Psoas muscle (tissue), 8 donors: ENCODE results near the gene PTTG1. TPM values are rescaled to one million over a fixed set of nuclear protein-coding genes. Genes with fewer than 3 reads are reported as not detected.

ENCODE experiments used
- ATAC-seq, 4 donors: fragments of 200-7000 bp; cut with Tn5 transposase; one replicate each; pipeline ENCODE4 v1.9.1; 2020; ENCODE audit warnings: moderate library complexity in 3 of 4, mild to moderate bottlenecking in 2 of 4
- DNase-seq, 2 donors: peaks; one replicate each; pipeline ENCODE4 v3.0.0-alpha.2; 2020
- H3K27ac ChIP-seq: fragments of 200-600 bp; one replicate; pipeline ENCODE4 v1.8.0; 2022
- H3K27me3 ChIP-seq, 3 donors: fragments of 200-600 bp in 1 of 3; one replicate each; pipeline versions ENCODE4 v1.6.1 to v1.8.0; 2013 to 2022; ENCODE audit warnings: low read length in 2 of 3, mild to moderate bottlenecking in 2 of 3, moderate library complexity in 1 of 3; ENCODE audit not compliant: insufficient read depth in 3 of 3
- H3K36me3 ChIP-seq, 2 donors: fragments of 200-600 bp in 1 of 2; one replicate each; pipeline versions ENCODE4 v1.6.1 to v1.8.0; 2013 to 2022; ENCODE audit warnings: low read depth in 1 of 2, mild to moderate bottlenecking in 1 of 2, moderate library complexity in 1 of 2; ENCODE audit not compliant: insufficient read depth in 1 of 2
- H3K4me1 ChIP-seq: fragments of 200-600 bp; one replicate; pipeline ENCODE4 v1.8.0; 2022
- H3K4me3 ChIP-seq: fragments of 200-600 bp; one replicate; pipeline ENCODE4 v1.8.0; 2022; ENCODE audit warnings: mild to moderate bottlenecking
- H3K9me3 ChIP-seq: fragments of 200-600 bp; one replicate; pipeline ENCODE4 v1.8.0; 2022
- WGBS, 3 donors: extraction: QIAGEN DNeasy Blood & Tissue Kit; methylation state at CpG; one replicate each; pipeline versions ENCODE4 v1.1.6 to v1.1.7; 2013; 5-methylcytosine and 5-hydroxymethylcytosine counted together
- intact Hi-C, 2 donors: fragments of 100-400 bp; cut with DNase I; formaldehyde crosslinking; loops; one replicate each; pipeline versions ENCODE4 v1.11.0 to v1.14.2; 2022
- polyA plus RNA-seq, 3 donors: library from polyadenylated mRNA; stranded (reverse); fragments of 200-250 nt; gene quantifications; one replicate each; pipeline ENCODE4 v1.2.3, GENCODE V29; 2013
- total RNA-seq, 4 donors: library from RNA; stranded (reverse); fragmentation: NEBNext Ultra II Directional in 2 of 4; extraction: Animal tissue kit (Norgen Biotek cat#: 25700) in 2 of 4; gene quantifications; one replicate each; pipeline versions ENCODE4 v1.2.1 to v1.2.4, GENCODE V29; 2021 to 2023
- TF ChIP-seq, protein P1 (sequence below): fragments of 200-600 bp; IDR thresholded peaks from one replicate; pipeline ENCODE4 v1.8.0; 2022; ENCODE audit warnings: antibody characterized with exemption
- donor health status: healthy with polysubstance abuse.
- donor health status: DM: no; HTN: no; CAD: no; lungs with moderate emphysema.
- donor health status: Bipolar disorder and iron deficiency.
- donor health status: healthy.
- donor health status: DM: yes; HTN: yes; CAD: no.
- donor health status: DM: no; HTN: no; CAD: no.
- donor health status: DM: no; HTN: no; CAD: no.
- donor health status: DM: yes; HTN: yes; CAD: no.

Gene PTTG1
- total and polyA plus RNA-seq, 7 donors: 1.9 to 26.7 (median 3.0) TPM

- Histone ChIP-seq H3K27me3 (peaks cover 0 to 4% (median 0%) of the 10 kb centered on the region in 3 donors), H3K4me1 (no peaks in the 10 kb centered on the region), H3K27ac (no peak overlapping the region), H3K4me3 (no peak overlapping the region), H3K36me3 (no peaks in the 10 kb centered on the region), H3K9me3 (no peaks in the 10 kb centered on the region)
- TF ChIP-seq, protein P1, sequence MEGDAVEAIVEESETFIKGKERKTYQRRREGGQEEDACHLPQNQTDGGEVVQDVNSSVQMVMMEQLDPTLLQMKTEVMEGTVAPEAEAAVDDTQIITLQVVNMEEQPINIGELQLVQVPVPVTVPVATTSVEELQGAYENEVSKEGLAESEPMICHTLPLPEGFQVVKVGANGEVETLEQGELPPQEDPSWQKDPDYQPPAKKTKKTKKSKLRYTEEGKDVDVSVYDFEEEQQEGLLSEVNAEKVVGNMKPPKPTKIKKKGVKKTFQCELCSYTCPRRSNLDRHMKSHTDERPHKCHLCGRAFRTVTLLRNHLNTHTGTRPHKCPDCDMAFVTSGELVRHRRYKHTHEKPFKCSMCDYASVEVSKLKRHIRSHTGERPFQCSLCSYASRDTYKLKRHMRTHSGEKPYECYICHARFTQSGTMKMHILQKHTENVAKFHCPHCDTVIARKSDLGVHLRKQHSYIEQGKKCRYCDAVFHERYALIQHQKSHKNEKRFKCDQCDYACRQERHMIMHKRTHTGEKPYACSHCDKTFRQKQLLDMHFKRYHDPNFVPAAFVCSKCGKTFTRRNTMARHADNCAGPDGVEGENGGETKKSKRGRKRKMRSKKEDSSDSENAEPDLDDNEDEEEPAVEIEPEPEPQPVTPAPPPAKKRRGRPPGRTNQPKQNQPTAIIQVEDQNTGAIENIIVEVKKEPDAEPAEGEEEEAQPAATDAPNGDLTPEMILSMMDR: no peak
- intact Hi-C loops: no loop called here
- no peak for DNase-seq
- 74 to 85% (median 76%) methylated on average over 4 of the region's 4 CpGs for WGBS, 3 donors
- ATAC-seq: no peak
Observed at GRCh38 chr5:160460377-160461049, 38.9 kb downstream of the PTTG1 start.

DNA sequence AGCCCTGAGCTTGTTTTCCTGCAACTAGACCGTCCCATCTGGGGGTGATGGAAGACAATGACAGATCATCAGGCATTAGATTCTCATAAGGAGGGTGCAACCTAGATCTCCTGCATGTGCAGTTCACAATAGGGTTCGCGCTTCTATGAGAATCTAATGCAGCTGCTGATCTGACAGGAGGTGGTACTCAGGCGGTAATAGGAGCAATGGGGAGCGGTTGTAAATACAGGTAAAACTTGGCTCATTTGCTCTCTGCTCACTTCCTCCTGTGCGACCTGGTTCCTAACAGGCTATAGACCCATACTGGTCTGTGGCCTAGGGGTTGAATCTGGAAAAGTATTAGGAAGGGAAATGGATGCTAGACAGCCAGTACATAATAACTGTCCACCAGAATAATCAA, 39.7 kb downstream of the PTTG1 start:
- Histone ChIP-seq H3K27ac (no peak overlapping the region), H3K27me3 (peaks cover 0 to 4% (median 0%) of the 10 kb centered on the region in 3 donors), H3K4me3 (no peak overlapping the region), H3K4me1 (no peaks in the 10 kb centered on the region), H3K9me3 (no peaks in the 10 kb centered on the region), H3K36me3 (no peaks in the 10 kb centered on the region)
- ATAC-seq (no peak), DNase-seq (no peak)
- intact Hi-C loops: no loop called here
- TF ChIP-seq, protein P1: no peak
- WGBS, 3 donors: 80 to 95% (median 93%) methylated on average over 6 of the region's 6 CpGs

DNA sequence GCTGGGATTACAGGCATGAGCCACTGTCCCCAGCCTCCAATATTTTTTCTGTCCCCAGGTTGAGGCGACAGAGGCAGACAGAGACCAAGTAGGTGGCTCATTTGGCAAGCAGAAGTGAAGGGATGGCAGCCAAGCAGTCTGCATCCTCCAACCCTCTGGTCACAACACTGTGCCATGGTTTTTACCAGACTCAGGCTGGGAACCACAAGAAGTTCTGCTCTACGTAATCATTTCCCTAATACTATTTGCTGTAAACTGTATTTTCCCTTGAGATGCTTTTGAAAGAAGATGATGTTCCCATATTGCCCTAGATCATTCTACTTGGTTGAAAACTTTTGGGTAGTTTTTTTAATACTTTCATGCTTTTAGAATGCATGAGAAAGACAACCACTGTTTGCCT, 40.5 kb downstream of the PTTG1 start:
- H3K4me1 ChIP-seq: peaks cover 2% of the 10 kb centered on the region
- H3K27me3 ChIP-seq: peaks cover 0 to 4% (median 0%) of the 10 kb centered on the region in 3 donors
- no peaks in the 10 kb centered on the region for H3K9me3 ChIP-seq
- 42 to 64% (median 49%) methylated on average over 2 of the region's 2 CpGs for WGBS, 3 donors
- no peak overlapping the region for H3K4me3 ChIP-seq
- TF ChIP-seq, protein P1: no peak
- no peak for DNase-seq
- H3K36me3 ChIP-seq: no peaks in the 10 kb centered on the region
- no peak for ATAC-seq
- intact Hi-C loops: no loop called here
- H3K27ac ChIP-seq: no peak overlapping the region

GRCh38 chr5:160463227-160463626, 41.6 kb downstream of the PTTG1 start:
- no peaks in the 10 kb centered on the region for H3K9me3 ChIP-seq
- 85 to 90% (median 89%) methylated on average over 4 of the region's 4 CpGs for WGBS, 3 donors
- DNase-seq (no peak), ATAC-seq (no peak)
- no peak overlapping the region for H3K27ac ChIP-seq
- intact Hi-C loops: no loop called here
- peaks cover 0 to 4% (median 2%) of the 10 kb centered on the region in 3 donors for H3K27me3 ChIP-seq
- TF ChIP-seq, protein P1: no peak
- peaks cover 4% of the 10 kb centered on the region for H3K4me1 ChIP-seq
- H3K36me3 ChIP-seq: no peaks in the 10 kb centered on the region
- H3K4me3 ChIP-seq: no peak overlapping the region
